ENCODE measurements around the gene GRAMD2B.
"Not testable (repeated sequence)": the region's sequence is repeated elsewhere in the genome, so short reads cannot be mapped to it uniquely, and the experiment has no call there.

The GRAMD2B gene

GRCh38 chr5:126511961-126512360, 88.8 kb downstream of the GRAMD2B start:
- DNase-seq (ENCODE audit: low read depth in 2 of 2): no peak

DNA sequence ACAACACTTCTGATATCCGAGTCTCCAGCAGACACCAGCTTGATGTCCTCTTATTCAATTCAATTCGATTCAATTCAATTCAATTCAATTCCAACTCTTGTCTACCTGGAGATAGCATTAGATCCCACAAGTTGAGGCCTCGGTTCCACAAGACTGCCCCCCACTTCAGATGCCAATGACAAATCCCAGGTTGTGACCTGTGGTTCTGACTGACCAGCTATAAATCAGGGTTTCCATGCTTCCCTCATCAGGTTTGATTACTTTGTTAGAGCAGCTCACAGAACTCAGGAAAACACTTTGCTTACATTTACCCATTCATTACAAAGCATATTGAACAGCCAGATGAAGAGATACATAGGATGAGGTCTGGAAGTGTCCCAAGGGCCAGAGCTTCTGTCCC, 89.2 kb downstream of the GRAMD2B start:
- DNase-seq (ENCODE audit: low read depth in 2 of 2): no peak

- DNase-seq (ENCODE audit: low read depth in 2 of 2): no peak
These were observed 90.1 kb downstream of the GRAMD2B start for GRCh38 chr5:126513302-126513701.

DNA sequence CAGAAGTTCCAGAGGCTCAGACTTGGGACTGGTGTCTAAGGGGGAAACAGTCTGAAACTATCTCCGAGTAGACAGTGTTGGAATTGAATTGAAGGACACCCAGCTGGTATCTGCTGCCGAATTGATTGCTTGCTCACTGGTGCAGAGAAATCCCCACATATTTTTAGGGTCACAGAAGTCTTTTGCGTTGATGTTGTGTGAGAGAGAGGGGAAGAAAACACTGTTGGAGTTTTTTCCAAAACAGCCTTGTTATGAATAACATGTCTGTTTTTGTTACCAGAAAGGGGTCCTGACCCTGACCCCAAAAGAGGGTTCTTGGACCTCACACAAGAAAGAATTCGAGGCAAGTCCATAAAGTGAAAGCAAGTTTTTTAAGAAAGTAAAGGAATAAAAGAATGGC, 90.5 kb downstream of the GRAMD2B start:
- DNase-seq (ENCODE audit: low read depth in 2 of 2): no peak

DNA sequence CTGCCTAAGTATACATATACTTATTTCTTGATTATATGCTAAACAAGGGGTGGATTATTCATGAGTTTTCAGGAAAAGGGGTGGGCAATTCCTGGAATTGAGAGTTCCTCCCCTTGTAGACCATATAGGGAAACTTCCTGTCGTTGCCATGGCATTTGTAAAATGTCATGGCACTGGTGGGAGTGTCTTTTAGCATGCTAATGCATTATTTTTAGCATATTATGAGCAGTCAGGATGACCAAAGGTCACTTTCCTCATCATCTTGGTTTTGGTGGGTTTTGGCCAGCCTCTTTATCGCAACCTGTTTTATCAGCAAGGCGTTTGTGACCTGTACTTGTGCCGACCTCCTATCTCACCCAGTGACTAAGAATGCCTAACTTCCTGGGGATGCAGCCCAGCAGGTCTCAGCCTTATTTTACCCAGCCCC, 90.9 kb downstream of the GRAMD2B start:
- DNase-seq (ENCODE audit: low read depth in 2 of 2): no peak

DNA sequence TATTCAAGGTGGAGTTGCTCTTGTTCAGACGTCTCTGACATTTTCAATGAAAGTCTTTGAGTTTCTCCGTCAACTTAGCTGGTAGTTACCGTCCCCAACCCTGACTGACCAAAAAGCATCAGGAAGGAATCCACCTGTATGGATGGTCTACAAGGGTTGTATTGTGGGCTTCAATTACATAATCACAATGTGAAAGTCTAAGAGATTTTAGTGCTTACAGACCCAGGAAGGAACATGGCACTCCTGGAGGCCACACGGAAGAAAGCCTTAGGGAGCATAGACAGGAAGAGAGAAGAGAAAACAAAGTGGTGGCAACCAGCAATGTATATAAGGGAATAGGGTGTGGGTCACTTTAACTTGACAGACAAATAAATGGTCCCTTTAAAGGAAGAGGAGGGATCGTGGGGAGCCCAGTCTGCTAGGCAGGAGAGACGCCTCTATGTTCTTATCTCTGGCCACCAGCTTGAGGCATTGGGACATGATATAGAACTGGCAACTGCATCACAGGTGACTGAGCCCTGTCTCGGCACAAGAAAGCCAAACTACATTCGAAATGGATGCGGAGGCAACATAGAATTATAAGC, 91.4 kb downstream of the GRAMD2B start:
- no peak for DNase-seq (ENCODE audit: low read depth in 2 of 2)

GRCh38 chr5:126515337-126515736, 92.1 kb downstream of the GRAMD2B start:
- DNase-seq (ENCODE audit: low read depth in 2 of 2): no peak

DNA sequence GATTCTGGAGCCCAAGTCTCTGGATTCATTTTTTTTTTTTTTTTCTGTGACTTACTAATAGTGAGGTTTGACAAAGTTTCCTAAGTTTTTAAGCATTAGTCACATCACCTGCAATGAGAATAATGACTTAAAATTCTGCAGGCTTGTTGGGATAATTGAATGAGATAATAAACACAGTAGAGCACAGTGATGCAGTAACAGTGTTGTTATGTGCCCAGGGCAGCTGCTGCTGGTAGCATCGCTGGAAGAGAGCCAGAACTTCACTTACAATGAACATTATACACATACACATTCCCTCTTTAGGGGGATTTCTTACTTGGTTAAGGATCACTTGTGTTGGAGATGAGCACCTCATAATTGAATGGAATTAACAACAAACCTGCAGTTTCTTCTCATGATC, 92.9 kb downstream of the GRAMD2B start:
- no peak for DNase-seq (ENCODE audit: low read depth in 2 of 2)

DNA sequence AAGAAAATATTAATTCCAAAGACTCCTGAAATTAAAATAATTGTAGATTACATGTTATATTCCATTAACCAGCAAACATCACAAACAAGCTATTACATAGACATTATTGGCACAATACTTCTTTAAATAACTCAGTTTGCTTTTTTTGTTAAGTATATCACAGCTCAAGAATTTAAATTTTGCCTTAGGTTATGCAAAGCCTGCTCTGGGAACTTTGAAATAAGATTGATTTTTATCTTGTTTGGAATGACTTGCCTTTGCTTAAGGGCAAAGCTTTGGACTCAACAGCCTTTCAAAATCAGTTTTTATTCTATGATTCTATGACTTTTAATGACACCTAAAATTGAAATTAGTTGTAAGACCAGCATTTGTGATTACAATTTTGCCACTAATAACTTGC, 93.6 kb downstream of the GRAMD2B start:
- DNase-seq (ENCODE audit: low read depth in 2 of 2): no peak

- DNase-seq (ENCODE audit: low read depth in 2 of 2): not testable (repeated sequence)
These were observed 96.0 kb downstream of the GRAMD2B start for GRCh38 chr5:126519223-126519622.

DNA sequence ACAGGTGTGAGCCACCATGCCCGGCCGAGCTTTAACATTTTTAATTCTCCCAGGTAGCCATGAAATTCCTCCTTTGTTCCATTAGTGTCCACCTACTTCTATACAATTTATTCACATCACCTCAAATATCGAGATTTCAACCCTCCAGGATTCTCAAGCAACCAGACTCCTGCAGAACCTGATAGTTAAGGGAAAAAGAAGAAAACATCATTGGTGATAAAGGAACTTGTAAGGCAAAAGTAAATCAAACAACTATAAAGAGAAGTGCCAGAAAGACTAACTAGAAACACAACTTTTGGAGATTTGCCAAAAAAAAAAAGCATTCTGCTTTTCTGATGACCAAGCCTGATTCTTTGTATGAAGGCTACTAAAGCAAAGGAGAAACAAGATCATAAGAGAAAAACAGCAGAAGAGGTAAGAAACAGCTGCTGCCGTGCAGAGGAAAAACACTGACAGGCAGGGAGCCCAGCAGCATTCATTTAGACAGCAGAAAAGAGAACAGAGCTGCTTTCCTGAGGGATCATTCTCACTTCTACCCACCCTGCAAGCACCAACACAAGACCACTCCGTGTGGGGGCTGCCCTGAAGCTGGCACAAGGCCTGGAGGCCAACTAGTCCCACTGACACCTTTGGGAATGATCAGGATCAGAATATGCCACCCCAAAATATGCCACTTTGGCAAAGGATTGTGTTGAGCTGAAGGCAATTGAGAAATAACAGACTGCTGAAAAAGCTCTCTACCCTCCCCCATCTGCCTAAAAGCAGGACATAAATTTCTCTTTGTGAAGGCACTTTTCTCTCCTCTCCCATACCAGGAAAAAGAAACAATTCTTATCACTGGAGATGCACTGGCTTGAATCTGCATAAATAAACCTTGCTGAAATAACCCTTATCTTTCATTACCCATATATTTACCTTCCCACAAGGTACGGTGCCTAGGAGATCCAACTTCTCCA, 96.7 kb downstream of the GRAMD2B start:
- DNase-seq (ENCODE audit: low read depth in 2 of 2): no peak

- DNase-seq (ENCODE audit: low read depth in 2 of 2): no peak
These were observed 97.4 kb downstream of the GRAMD2B start for GRCh38 chr5:126520593-126520953.

GRCh38 chr5:126521130-126521529, 97.9 kb downstream of the GRAMD2B start:
- no peak for DNase-seq (ENCODE audit: low read depth in 2 of 2)

DNA sequence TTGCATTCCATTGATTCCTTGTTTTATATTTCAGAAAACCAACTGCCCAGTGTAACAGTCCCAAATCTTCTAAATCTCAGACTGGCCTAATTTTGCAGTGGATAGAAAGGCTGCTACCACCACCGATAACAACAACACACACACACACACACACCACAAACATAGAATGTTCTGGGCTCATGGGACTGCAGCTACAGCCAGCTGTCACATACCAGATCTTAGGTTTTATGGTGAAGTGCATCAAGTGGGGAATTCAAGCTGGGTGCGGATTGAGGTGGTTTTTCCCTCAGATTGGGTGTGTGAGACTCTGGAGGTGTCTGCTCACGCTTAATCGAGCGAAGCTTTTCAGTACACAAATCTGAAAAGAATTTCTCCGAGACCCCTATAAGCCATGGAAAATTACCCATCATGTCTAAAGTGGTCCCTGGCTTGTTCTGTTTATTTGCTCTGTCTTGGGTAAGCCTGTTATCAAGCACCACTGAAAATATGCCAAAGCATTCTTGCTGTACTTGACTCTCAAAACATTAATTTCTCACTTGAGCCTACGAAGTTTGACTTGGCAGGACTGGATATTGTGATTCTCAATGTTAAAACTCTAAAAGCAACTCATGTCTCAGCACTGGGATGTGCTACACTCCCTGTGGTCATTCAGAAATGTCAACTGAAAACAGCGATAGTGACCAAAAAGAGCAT, 100.8 kb downstream of the GRAMD2B start:
- no peak for DNase-seq (ENCODE audit: low read depth in 2 of 2)

GRCh38 chr5:126525630-126526245, 102.5 kb downstream of the GRAMD2B start:
- DNase-seq (ENCODE audit: low read depth in 2 of 2): no peak

GRCh38 chr5:126526493-126526892, 103.3 kb downstream of the GRAMD2B start:
- DNase-seq (ENCODE audit: low read depth in 2 of 2): no peak

DNA sequence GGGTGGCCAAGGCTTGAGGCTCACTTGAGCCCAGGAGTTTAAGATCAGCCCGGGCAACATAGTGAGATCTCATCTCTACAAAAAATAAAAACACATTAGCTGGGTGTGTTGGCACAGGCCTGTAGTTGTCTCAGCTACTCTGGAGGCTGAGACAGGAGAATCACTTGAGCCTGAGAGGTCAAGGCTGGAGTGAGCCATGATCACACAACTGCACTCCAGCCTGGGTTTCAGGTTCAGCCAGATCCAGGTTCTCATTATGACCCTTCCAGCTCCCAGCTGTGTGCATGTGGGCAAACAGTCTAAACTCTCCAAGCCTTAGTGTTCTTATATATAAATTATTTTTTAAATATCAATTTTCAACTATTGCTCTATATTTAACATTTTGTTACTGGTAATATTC, 103.9 kb downstream of the GRAMD2B start:
- no peak for DNase-seq (ENCODE audit: low read depth in 2 of 2)

- DNase-seq (ENCODE audit: low read depth in 2 of 2): no peak
These were observed 104.7 kb downstream of the GRAMD2B start for GRCh38 chr5:126527892-126528291.

GRCh38 chr5:126531543-126532120, 108.4 kb downstream of the GRAMD2B start:
- no peak for DNase-seq (ENCODE audit: low read depth in 2 of 2)

DNA sequence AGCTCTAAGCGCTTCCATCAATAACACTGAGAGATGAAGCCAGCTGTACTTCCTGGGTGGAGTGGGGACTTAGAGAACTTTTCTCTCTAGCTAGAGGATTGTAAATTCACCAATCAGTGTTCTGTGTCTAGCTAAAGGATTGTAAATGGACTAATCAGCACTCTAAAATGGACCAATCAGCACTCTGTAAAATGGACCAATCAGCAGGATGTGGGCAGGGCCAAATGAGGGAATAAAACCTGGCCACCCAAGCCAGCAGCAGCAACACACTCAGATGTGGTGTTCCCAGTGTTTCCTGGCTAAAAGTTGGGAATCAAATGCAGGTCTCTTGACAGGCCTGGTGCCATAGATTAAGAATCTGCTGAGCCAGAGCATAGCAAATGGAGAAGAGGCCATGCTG, 111.3 kb downstream of the GRAMD2B start:
- no peak for DNase-seq (ENCODE audit: low read depth in 2 of 2)

DNA sequence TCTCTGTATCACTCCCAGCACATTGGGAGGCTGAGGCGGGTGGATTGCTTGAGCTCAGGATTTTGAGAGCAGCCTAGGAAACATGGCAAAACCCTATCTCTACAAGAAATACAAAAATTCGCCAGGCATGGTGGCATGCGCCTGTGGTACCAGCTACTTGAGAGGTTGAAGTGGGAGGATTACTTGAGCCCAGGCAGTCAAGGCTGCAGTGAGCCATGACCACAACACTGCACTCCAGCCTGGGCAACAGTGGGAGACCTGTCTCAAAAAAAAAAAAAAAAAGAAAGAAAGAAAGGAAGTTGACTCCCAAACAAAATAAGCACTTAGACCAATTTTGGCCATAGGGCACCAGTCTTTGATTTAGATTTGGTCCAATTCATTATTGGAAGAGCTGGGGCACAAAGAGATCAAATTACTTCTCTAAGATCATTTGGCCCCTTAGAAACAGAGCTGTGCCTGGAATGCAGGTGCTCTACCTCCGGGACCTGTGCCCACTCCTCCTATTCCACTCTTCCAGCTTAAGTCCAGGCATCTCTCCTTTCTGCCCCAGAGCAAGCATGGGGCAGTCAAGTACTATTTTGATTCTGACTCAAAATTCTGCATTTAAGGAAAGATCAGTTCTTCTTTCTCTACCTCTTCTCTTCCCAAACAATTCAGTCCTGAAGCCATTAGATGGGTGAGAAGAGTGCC, 112.8 kb downstream of the GRAMD2B start:
- no peak for DNase-seq (ENCODE audit: low read depth in 2 of 2)
